GM23338 (cell line): ENCODE measurements around the gene FILIP1.

ENCODE experiments used
- CREB1 ChIP-seq: fragments of 250-450 bp; sonication (Bioruptor Pico); IDR thresholded peaks from 2 replicates; pipeline ENCODE4 v1.5.0; 2020; ENCODE audit warnings: low read depth, mild to moderate bottlenecking, moderate library complexity
- ETS1 ChIP-seq: IDR thresholded peaks from 2 replicates; pipeline ENCODE4 v1.6.1; 2016; ENCODE audit warnings: antibody characterized with exemption
- EZH2 ChIP-seq: fragments of 200-600 bp; sonication (generic); IDR thresholded peaks from one replicate; pipeline ENCODE4 v1.8.0; 2017; ENCODE audit warnings: antibody characterized with exemption, mild to moderate bottlenecking, low read depth; ENCODE audit not compliant: unreplicated experiment
- EZH2phosphoT487 ChIP-seq: fragments of 200-600 bp; sonication (generic); IDR thresholded peaks from one replicate; pipeline ENCODE4 v1.8.1; 2018; ENCODE audit warnings: antibody characterized with exemption; ENCODE audit not compliant: unreplicated experiment
- JUNB ChIP-seq: IDR thresholded peaks from one replicate; pipeline ENCODE4 v1.6.1; 2016; ENCODE audit warnings: antibody characterized with exemption; ENCODE audit not compliant: unreplicated experiment
- NANOG ChIP-seq: IDR thresholded peaks from 2 replicates; pipeline ENCODE4 v1.6.1; 2016; ENCODE audit warnings: antibody characterized with exemption, borderline replicate concordance
- POLR2AphosphoS5 ChIP-seq: IDR thresholded peaks from 2 replicates; pipeline ENCODE4 v1.6.1; 2016; ENCODE audit warnings: antibody characterized with exemption, low read depth
- STAT1 ChIP-seq: IDR thresholded peaks from one replicate; pipeline ENCODE4 v1.6.1; 2016; ENCODE audit warnings: antibody characterized with exemption; ENCODE audit not compliant: unreplicated experiment
- ZNF114 ChIP-seq: fragments of 250-450 bp; sonication (Bioruptor Pico); IDR thresholded peaks from 2 replicates; pipeline ENCODE4 v1.5.0; 2020; ENCODE audit warnings: mild to moderate bottlenecking, moderate library complexity
- ZNF331 ChIP-seq: fragments of 250-450 bp; sonication (Bioruptor Pico); IDR thresholded peaks from 2 replicates; pipeline ENCODE4 v1.5.0; 2020; ENCODE audit warnings: low read depth, mild to moderate bottlenecking, moderate library complexity
- TF ChIP-seq, protein P1 (sequence below), 2 experiments: fragments of 200-600 bp in 1 of 2; sonication (generic) in 1 of 2; conservative IDR thresholded peaks; 2 replicates each; pipeline versions ENCODE4 v1.5.1 to v1.6.1; 2016 to 2017; ENCODE audit warnings: antibody characterized with exemption in 2 of 2, low read depth in 2 of 2, mild to moderate bottlenecking in 2 of 2, moderate library complexity in 1 of 2
- TF ChIP-seq, protein P2 (sequence below): IDR thresholded peaks from one replicate; pipeline ENCODE4 v1.6.1; 2018; ENCODE audit warnings: antibody characterized with exemption; ENCODE audit not compliant: unreplicated experiment
- TF ChIP-seq, protein P3 (sequence below): fragments of 250-450 bp; sonication (Bioruptor Pico); IDR thresholded peaks from 2 replicates; pipeline ENCODE4 v1.5.0; 2020; ENCODE audit warnings: mild to moderate bottlenecking, moderate library complexity

- no peak for TF ChIP-seq EZH2phosphoT487
- TF ChIP-seq ETS1 = no peak
- TF ChIP-seq, protein P1, sequence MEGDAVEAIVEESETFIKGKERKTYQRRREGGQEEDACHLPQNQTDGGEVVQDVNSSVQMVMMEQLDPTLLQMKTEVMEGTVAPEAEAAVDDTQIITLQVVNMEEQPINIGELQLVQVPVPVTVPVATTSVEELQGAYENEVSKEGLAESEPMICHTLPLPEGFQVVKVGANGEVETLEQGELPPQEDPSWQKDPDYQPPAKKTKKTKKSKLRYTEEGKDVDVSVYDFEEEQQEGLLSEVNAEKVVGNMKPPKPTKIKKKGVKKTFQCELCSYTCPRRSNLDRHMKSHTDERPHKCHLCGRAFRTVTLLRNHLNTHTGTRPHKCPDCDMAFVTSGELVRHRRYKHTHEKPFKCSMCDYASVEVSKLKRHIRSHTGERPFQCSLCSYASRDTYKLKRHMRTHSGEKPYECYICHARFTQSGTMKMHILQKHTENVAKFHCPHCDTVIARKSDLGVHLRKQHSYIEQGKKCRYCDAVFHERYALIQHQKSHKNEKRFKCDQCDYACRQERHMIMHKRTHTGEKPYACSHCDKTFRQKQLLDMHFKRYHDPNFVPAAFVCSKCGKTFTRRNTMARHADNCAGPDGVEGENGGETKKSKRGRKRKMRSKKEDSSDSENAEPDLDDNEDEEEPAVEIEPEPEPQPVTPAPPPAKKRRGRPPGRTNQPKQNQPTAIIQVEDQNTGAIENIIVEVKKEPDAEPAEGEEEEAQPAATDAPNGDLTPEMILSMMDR (conservative IDR thresholded peaks at IDR 0.05; ENCODE audit: low read depth in 2 of 2) = no peak
- no peak for TF ChIP-seq STAT1
- TF ChIP-seq, protein P2, sequence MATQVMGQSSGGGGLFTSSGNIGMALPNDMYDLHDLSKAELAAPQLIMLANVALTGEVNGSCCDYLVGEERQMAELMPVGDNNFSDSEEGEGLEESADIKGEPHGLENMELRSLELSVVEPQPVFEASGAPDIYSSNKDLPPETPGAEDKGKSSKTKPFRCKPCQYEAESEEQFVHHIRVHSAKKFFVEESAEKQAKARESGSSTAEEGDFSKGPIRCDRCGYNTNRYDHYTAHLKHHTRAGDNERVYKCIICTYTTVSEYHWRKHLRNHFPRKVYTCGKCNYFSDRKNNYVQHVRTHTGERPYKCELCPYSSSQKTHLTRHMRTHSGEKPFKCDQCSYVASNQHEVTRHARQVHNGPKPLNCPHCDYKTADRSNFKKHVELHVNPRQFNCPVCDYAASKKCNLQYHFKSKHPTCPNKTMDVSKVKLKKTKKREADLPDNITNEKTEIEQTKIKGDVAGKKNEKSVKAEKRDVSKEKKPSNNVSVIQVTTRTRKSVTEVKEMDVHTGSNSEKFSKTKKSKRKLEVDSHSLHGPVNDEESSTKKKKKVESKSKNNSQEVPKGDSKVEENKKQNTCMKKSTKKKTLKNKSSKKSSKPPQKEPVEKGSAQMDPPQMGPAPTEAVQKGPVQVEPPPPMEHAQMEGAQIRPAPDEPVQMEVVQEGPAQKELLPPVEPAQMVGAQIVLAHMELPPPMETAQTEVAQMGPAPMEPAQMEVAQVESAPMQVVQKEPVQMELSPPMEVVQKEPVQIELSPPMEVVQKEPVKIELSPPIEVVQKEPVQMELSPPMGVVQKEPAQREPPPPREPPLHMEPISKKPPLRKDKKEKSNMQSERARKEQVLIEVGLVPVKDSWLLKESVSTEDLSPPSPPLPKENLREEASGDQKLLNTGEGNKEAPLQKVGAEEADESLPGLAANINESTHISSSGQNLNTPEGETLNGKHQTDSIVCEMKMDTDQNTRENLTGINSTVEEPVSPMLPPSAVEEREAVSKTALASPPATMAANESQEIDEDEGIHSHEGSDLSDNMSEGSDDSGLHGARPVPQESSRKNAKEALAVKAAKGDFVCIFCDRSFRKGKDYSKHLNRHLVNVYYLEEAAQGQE = no peak
- no peak for TF ChIP-seq POLR2AphosphoS5
- no peak for TF ChIP-seq CREB1
- TF ChIP-seq EZH2 = no peak
- no peak for TF ChIP-seq ZNF331
- no peak for TF ChIP-seq NANOG
- TF ChIP-seq, protein P3, sequence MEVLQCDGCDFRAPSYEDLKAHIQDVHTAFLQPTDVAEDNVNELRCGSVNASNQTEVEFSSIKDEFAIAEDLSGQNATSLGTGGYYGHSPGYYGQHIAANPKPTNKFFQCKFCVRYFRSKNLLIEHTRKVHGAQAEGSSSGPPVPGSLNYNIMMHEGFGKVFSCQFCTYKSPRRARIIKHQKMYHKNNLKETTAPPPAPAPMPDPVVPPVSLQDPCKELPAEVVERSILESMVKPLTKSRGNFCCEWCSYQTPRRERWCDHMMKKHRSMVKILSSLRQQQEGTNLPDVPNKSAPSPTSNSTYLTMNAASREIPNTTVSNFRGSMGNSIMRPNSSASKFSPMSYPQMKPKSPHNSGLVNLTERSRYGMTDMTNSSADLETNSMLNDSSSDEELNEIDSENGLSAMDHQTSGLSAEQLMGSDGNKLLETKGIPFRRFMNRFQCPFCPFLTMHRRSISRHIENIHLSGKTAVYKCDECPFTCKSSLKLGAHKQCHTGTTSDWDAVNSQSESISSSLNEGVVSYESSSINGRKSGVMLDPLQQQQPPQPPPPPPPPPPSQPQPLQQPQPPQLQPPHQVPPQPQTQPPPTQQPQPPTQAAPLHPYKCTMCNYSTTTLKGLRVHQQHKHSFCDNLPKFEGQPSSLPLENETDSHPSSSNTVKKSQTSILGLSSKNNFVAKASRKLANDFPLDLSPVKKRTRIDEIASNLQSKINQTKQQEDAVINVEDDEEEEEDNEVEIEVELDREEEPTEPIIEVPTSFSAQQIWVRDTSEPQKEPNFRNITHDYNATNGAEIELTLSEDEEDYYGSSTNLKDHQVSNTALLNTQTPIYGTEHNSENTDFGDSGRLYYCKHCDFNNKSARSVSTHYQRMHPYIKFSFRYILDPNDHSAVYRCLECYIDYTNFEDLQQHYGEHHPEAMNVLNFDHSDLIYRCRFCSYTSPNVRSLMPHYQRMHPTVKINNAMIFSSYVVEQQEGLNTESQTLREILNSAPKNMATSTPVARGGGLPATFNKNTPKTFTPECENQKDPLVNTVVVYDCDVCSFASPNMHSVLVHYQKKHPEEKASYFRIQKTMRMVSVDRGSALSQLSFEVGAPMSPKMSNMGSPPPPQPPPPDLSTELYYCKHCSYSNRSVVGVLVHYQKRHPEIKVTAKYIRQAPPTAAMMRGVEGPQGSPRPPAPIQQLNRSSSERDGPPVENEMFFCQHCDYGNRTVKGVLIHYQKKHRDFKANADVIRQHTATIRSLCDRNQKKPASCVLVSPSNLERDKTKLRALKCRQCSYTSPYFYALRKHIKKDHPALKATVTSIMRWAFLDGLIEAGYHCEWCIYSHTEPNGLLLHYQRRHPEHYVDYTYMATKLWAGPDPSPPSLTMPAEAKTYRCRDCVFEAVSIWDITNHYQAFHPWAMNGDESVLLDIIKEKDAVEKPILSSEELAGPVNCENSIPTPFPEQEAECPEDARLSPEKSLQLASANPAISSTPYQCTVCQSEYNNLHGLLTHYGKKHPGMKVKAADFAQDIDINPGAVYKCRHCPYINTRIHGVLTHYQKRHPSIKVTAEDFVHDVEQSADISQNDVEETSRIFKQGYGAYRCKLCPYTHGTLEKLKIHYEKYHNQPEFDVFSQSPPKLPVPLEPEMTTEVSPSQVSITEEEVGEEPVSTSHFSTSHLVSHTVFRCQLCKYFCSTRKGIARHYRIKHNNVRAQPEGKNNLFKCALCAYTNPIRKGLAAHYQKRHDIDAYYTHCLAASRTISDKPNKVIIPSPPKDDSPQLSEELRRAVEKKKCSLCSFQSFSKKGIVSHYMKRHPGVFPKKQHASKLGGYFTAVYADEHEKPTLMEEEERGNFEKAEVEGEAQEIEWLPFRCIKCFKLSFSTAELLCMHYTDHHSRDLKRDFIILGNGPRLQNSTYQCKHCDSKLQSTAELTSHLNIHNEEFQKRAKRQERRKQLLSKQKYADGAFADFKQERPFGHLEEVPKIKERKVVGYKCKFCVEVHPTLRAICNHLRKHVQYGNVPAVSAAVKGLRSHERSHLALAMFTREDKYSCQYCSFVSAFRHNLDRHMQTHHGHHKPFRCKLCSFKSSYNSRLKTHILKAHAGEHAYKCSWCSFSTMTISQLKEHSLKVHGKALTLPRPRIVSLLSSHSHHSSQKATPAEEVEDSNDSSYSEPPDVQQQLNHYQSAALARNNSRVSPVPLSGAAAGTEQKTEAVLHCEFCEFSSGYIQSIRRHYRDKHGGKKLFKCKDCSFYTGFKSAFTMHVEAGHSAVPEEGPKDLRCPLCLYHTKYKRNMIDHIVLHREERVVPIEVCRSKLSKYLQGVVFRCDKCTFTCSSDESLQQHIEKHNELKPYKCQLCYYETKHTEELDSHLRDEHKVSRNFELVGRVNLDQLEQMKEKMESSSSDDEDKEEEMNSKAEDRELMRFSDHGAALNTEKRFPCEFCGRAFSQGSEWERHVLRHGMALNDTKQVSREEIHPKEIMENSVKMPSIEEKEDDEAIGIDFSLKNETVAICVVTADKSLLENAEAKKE (CRISPR knock-in tag) = no peak
- no peak for TF ChIP-seq ZNF114
- no peak for TF ChIP-seq JUNB
Measured at GRCh38 chr6:75458895-75459294, 34.7 kb downstream of the FILIP1 start.
